Effector memory CD8-positive, alpha-beta T cell (primary cell): ENCODE data around the gene RNF207.

Experiments
- ATAC-seq: fragments of 150-1000 bp; cut with Tn5 transposase; replicated peaks from 2 replicates; pipeline ENCODE4 v1.10.0; 2021; ENCODE audit warnings: mild to moderate bottlenecking, moderate library complexity
- DNase-seq, 3 experiments: peaks; one replicate each; pipeline ENCODE4 v3.0.0; 2021
- H3K27ac Mint-ChIP-seq, 2 donors: one replicate each; pipeline ENCODE4 v1.8.0; 2022; ENCODE audit warnings: mild to moderate bottlenecking in 2 of 2, mixed read lengths in 2 of 2, moderate library complexity in 2 of 2
- H3K27me3 Mint-ChIP-seq, 2 donors: one replicate each; pipeline ENCODE4 v1.8.0; 2022; ENCODE audit warnings: mixed read lengths in 2 of 2
- H3K36me3 Mint-ChIP-seq: one replicate; pipeline ENCODE4 v1.8.0; 2022; ENCODE audit warnings: mild to moderate bottlenecking, moderate library complexity, mixed read lengths; ENCODE audit not compliant: insufficient read depth
- H3K4me1 Mint-ChIP-seq, 2 donors: one replicate each; pipeline ENCODE4 v1.8.0; 2022; ENCODE audit warnings: low read depth in 2 of 2, mixed read lengths in 2 of 2
- H3K4me3 Mint-ChIP-seq, 2 donors: one replicate each; pipeline ENCODE4 v1.8.0; 2022; ENCODE audit warnings: mild to moderate bottlenecking in 2 of 2, mixed read lengths in 2 of 2, moderate library complexity in 2 of 2
- H3K9me3 Mint-ChIP-seq, 2 donors: one replicate each; pipeline ENCODE4 v1.8.0; 2022; ENCODE audit warnings: mixed read lengths in 2 of 2

Gene RNF207

GRCh38 chr1:6198646-6199297 is 7.1 kb upstream of the RNF207 start:
- no peaks in the 10 kb centered on the region for H3K9me3 Mint-ChIP-seq
- peak in 1 of 3 experiments; percentile 27 for DNase-seq
- peak overlapping the region; percentile 85 to 93 for H3K27ac Mint-ChIP-seq
- H3K27me3 Mint-ChIP-seq, result no peaks in the 10 kb centered on the region
- ATAC-seq, result peak; percentile 21
- peaks cover 37 to 40% of the 10 kb centered on the region in 2 donors for H3K4me1 Mint-ChIP-seq
- H3K4me3 Mint-ChIP-seq, result peak overlapping the region; percentile 87 to 91
- H3K36me3 Mint-ChIP-seq, result peaks cover 49% of the 10 kb centered on the region

DNA sequence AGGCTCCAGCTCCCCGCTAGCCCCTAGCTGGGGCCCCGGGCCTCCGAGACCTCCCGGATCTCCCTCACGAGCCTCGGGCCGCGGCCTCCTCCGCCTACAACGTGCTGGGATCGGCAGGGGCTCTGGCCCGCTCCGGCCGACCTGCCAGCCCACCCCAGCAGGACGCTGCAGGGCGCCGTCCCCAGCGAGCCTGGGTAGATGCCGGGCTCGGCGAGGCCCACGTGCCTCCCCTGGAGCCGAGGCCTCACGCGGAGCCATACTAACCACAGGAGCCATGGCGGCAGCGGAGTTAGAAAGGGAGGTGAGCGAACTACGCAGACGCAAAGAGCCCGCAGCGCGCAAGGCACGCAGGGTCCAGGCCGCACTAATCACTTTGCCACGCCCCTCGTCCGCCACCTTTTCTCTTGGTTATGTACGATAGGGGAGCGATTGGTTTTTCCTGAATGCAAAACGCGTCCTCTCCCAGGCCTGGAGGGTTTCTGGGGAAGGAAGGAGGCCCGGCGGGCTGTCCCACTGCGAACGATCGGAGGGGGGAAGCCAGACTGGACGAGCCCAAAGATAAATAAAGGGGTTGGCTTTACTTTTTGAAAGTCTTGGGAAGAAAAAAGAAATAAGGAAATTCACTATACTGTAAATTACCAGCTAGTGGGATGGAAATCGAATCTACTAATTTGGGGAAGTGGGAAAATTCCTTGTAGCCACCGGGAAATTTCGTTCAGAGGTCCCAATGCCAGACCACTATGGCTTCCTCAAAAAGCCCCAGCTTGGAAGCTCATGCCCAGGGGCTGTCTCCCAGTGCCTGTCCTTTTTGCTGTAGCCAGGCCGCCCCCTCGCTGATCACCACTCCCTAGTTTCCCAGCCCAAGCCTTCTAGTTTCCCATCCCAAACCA is 6.4 kb upstream of the RNF207 start, which contains the start of gene RPL22:
Gene RPL22, minus strand, starts transcription at position 298 of the 890 bp plus-strand sequence. Its CDS starts 22 bp downstream, at position 276.
- ATAC-seq (peak; percentile 96), DNase-seq (peak; percentile 92 to 95 (median 93))
- Mint-ChIP-seq H3K9me3 (no peaks in the 10 kb centered on the region), H3K36me3 (peaks cover 42% of the 10 kb centered on the region), H3K27me3 (no peaks in the 10 kb centered on the region), H3K4me1 (peaks cover 37 to 40% of the 10 kb centered on the region in 2 donors), H3K27ac (peak within 1 kb of the TSS; percentile 85 to 93), H3K4me3 (peak within 1 kb of the TSS; percentile 87 to 91)

GRCh38 chr1:6200188-6200809 is 5.6 kb upstream of the RNF207 start:
- DNase-seq, result no peak
- H3K36me3 Mint-ChIP-seq, result peaks cover 34% of the 10 kb centered on the region
- peak overlapping the region; percentile 85 to 93 for H3K27ac Mint-ChIP-seq
- ATAC-seq, result no peak
- H3K9me3 Mint-ChIP-seq, result no peaks in the 10 kb centered on the region
- H3K27me3 Mint-ChIP-seq, result no peaks in the 10 kb centered on the region
- H3K4me1 Mint-ChIP-seq, result peaks cover 37 to 40% of the 10 kb centered on the region in 2 donors
- peak overlapping the region; percentile 87 to 91 for H3K4me3 Mint-ChIP-seq

DNA sequence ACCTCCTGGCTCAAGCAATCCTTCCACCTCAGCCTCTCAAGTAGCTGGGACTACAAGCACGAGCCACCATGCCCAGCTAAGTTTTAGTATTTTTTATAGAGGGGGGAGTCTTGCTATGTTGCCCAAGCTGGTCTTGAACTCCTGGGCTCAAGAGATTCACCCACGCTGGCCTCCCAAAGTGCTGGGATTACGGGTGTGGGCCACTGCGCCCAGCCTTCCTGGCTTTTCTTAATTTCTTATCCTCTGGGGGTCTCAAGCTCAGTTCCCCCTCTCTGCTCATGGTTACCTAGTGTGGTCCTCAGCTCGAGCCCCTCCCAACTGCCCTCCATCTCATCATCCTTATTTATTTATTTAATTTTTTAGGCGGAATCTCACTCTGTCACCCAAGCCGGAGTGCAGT is 3.7 kb upstream of the RNF207 start:
- Mint-ChIP-seq H3K36me3 (peaks cover 15% of the 10 kb centered on the region), H3K27ac (no peak overlapping the region), H3K4me3 (peak overlapping the region in 1 of 2 donors; percentile 52), H3K9me3 (no peaks in the 10 kb centered on the region), H3K4me1 (peaks cover 28 to 37% of the 10 kb centered on the region in 2 donors), H3K27me3 (peaks cover 0 to 6% of the 10 kb centered on the region in 2 donors)
- no peak for DNase-seq
- ATAC-seq, result no peak

- no peak overlapping the region for H3K27ac Mint-ChIP-seq
- DNase-seq (no peak), ATAC-seq (no peak)
- H3K27me3 Mint-ChIP-seq, result peaks cover 0 to 6% of the 10 kb centered on the region in 2 donors
- H3K4me1 Mint-ChIP-seq, result peaks cover 0 to 10% of the 10 kb centered on the region in 2 donors
- H3K4me3 Mint-ChIP-seq, result peak overlapping the region; percentile 67 to 75
- no peaks in the 10 kb centered on the region for H3K9me3 Mint-ChIP-seq
- peaks cover 3% of the 10 kb centered on the region for H3K36me3 Mint-ChIP-seq
Measured at GRCh38 chr1:6206520-6206855, 569 bp downstream of the RNF207 start.

DNA sequence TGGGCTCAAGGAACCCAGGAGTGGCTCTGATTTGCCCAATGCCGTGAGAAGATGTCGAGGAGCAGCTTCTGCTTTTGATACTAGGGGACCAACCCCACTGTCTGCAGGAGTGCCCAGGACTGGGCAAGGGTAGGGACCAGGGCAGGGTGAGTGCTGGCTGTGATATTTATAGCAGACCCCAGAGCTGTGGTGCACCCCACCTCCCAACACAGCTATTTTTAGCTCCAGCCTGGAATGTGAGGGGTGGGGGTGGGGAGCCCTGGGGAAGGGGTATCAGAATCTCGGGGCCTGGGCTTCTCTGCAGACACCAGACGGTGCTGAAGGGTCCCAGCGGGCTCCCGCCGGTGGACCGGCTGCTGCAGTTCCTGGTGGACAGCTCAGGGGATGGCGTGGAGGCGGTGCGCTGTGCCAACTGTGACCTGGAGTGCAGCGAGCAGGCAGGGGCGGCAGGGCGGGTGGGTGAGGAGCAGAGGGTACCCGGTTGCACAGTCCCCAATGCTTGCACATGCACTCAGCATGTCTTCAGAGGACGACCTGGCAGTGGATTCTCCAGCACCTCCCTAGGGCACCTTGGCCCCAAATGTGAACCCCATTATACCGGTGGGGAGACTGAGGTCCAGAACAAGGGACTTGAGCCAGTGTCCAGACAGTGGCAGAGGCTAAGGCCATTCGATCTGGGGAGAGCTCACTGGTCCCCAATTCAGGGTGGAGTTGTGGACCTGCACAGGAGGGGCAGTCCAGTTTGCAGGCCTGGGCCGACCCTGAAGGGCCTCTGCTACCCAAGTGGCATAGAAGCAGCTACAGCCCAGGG is 1.4 kb downstream of the RNF207 start:
- DNase-seq (no peak), ATAC-seq (no peak)
- Mint-ChIP-seq H3K4me3 (peak overlapping the region; percentile 67 to 75), H3K36me3 (peaks cover 3% of the 10 kb centered on the region), H3K27me3 (peaks cover 0 to 6% of the 10 kb centered on the region in 2 donors), H3K4me1 (peaks cover 0 to 8% of the 10 kb centered on the region in 2 donors), H3K27ac (no peak overlapping the region), H3K9me3 (no peaks in the 10 kb centered on the region)

- H3K4me3 Mint-ChIP-seq, result peak overlapping the region in 1 of 2 donors; percentile 75
- H3K27ac Mint-ChIP-seq, result no peak overlapping the region
- H3K9me3 Mint-ChIP-seq, result no peaks in the 10 kb centered on the region
- H3K36me3 Mint-ChIP-seq, result no peaks in the 10 kb centered on the region
- peaks cover 0 to 6% of the 10 kb centered on the region in 2 donors for H3K27me3 Mint-ChIP-seq
- no peak for ATAC-seq
- peaks cover 0 to 8% of the 10 kb centered on the region in 2 donors for H3K4me1 Mint-ChIP-seq
- no peak for DNase-seq
Measured at GRCh38 chr1:6207921-6208320, 2.0 kb downstream of the RNF207 start.

- Mint-ChIP-seq H3K4me3 (peak overlapping the region in 1 of 2 donors; percentile 75), H3K27me3 (peaks cover 0 to 6% of the 10 kb centered on the region in 2 donors), H3K9me3 (no peaks in the 10 kb centered on the region), H3K36me3 (peaks cover 3% of the 10 kb centered on the region), H3K27ac (no peak overlapping the region), H3K4me1 (peaks cover 0 to 8% of the 10 kb centered on the region in 2 donors)
- ATAC-seq (peak; percentile 23), DNase-seq (no peak)
Measured at GRCh38 chr1:6208723-6209660, 3.1 kb downstream of the RNF207 start.

- Mint-ChIP-seq H3K9me3 (no peaks in the 10 kb centered on the region), H3K27me3 (peaks cover 0 to 6% of the 10 kb centered on the region in 2 donors), H3K27ac (no peak overlapping the region), H3K4me1 (peaks cover 0 to 8% of the 10 kb centered on the region in 2 donors), H3K36me3 (peaks cover 3% of the 10 kb centered on the region), H3K4me3 (peak overlapping the region in 1 of 2 donors; percentile 31)
- DNase-seq (no peak), ATAC-seq (no peak)
Measured at GRCh38 chr1:6209661-6210580, 4.0 kb downstream of the RNF207 start.

DNA sequence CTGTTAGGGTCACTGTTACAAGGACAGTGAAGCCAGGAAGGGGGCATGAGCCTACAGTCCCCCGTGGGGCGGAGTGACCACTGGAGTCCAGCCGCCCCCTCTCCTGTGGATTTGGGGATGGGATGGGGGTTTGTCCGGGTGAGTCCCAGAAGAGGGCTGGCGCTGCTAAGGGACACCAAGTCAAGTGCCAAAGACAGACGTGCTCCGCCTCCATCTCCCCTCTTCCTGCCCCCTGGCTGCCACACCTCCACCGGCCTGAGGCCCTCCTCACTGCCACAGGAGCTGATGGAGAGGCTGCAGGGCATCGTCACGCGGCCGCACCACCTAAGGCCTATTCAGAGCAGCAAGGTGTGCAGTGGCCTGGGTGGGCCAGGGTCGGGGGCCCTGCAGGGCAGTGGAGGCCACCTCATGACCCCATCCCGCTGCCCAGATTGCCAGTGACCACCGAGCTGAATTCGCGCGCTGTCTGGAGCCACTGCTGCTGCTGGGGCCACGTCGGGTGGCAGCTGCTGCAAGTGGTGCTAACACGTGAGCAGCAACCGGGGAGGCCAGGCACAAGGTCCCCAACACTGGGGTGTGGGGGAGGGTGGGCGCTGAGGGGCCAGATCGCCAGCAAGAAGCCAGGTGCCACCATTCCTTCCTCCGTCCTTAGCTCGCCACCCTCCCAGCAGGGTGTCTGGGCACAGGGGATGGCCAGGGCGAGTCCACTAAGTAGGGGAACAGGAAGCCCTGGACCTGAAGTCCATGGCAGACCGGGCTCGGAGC is 4.9 kb downstream of the RNF207 start:
- Mint-ChIP-seq H3K4me1 (peaks cover 0 to 8% of the 10 kb centered on the region in 2 donors), H3K27ac (no peak overlapping the region), H3K36me3 (peaks cover 3% of the 10 kb centered on the region), H3K4me3 (no peak overlapping the region), H3K27me3 (peaks cover 0 to 6% of the 10 kb centered on the region in 2 donors), H3K9me3 (no peaks in the 10 kb centered on the region)
- no peak for ATAC-seq
- no peak for DNase-seq

DNA sequence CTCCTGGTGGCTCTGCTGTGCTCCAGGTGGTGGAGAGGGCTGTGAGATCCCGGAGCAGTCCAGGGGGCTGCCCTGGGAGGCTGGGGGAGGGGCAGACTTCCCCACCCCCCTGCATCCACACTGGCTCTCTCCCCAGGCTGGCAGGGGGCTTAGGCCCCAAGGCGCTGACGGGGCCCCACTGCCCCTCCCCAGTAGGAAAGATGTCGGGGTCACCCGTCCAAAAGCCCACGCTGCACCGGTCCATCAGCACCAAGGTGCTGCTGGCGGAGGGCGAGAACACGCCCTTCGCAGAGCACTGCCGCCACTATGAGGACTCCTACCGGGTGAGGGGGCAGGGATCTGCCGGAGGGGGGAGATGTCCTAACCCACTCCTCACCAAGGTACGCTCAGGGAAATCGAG is 5.8 kb downstream of the RNF207 start:
- Mint-ChIP-seq H3K4me3 (peak overlapping the region in 1 of 2 donors; percentile 9), H3K27me3 (peaks cover 0 to 5% of the 10 kb centered on the region in 2 donors), H3K4me1 (peaks cover 0 to 6% of the 10 kb centered on the region in 2 donors), H3K36me3 (peaks cover 3% of the 10 kb centered on the region), H3K9me3 (no peaks in the 10 kb centered on the region), H3K27ac (no peak overlapping the region)
- no peak for DNase-seq
- no peak for ATAC-seq
